HUDEP-2 (cell line): Measurements from ENCODE around the gene TNXB.
"Not testable (repeated sequence)": the region's sequence is repeated elsewhere in the genome, so short reads cannot be mapped to it uniquely, and the experiment has no call there.

Source experiments
- DNase-seq, 76 experiments: peaks; one replicate each; lab custom pipeline; 2025; ENCODE audit not compliant: unreplicated experiment in 76 of 76; lab: John Stamatoyannopoulos, UW

Gene TNXB

GRCh38 chr6:32113386-32114352 lies 4.5 kb upstream of the TNXB start:
- peak in 11 of 76 experiments; percentile 9 to 49 (median 23) for DNase-seq

GRCh38 chr6:32112431-32112980 lies 3.4 kb upstream of the TNXB start:
- no peak for DNase-seq

- no peak for DNase-seq
These were observed 2.4 kb upstream of the TNXB start for GRCh38 chr6:32111424-32112066.

- peak in 3 of 76 experiments; percentile 16 to 44 (median 29) for DNase-seq
These were observed 1.5 kb upstream of the TNXB start for GRCh38 chr6:32110632-32111031.

- peak in 1 of 76 experiments; percentile 45 for DNase-seq
These were observed 625 bp upstream of the TNXB start for GRCh38 chr6:32109765-32110160.

- DNase-seq, result no peak
These were observed 418 bp downstream of the TNXB start for GRCh38 chr6:32108727-32109113.

DNA sequence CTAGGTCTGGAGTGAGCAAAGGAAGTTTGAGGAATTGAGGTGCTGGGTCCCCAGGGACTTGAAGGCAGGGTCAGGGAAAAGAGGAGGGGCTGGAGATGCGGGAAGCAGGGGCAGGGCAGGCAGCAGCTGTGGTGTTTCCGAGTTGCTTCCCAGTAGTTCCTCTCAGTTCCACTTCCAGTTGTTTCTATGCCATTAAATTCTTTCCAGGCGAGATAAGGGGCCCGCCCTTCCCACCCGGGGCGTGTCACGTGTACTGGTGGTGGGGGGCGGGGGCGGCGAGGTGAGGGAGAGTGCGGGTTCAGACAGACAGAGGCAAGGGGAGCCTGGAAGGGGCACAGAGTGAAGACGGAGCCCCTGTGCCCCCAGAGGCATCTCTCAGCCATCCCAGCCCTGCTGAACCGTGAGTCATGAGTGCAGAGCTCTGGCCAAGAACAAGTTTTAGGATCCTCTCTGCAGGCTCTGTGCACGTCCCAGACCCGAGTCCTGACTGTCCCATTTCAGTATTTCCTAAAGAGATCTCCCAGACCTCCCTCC lies 977 bp downstream of the TNXB start:
- DNase-seq, result peak in 37 of 76 experiments; percentile 14 to 69 (median 39)

DNA sequence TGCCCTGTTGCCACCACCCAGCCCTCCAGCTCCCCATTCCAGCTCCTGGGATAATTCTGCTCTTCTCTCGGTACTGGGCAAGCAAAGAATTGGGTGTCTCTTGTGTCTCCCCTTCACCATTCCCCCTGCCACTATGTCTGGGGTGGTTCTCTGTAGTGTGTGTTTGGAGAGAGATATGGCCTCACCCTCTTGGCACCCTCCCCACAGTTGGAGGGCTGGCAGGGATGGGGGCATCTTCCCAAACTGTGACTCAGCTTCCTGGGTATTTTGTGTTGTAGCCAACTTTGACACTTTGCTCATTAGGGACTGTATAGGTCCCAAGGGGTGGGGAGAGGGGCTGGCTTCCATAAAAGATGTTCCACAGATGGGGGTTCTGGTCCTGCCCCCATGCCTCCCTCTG lies 1.7 kb downstream of the TNXB start:
- peak in 68 of 76 experiments; percentile 7 to 91 (median 70) for DNase-seq

DNA sequence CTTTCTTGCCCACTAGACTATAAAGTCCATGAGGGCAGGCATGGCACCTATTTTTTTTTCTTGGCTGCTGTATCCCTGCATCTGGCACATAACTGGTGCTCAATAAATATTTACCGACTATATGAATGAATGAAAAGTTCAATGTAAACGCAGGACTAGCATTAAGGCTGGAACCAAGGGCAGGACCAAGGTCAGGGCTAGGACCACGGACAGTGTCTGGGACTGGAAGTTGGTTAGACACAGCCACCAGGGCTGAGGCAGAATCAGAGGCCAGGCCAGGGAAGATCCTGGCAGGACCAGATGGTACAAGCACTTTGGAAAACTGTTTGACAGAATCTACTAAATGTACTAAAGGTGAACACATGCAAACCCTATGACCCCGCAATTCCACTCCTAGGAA lies 3.7 kb downstream of the TNXB start:
- peak in 30 of 76 experiments; percentile 13 to 53 (median 30) for DNase-seq

DNA sequence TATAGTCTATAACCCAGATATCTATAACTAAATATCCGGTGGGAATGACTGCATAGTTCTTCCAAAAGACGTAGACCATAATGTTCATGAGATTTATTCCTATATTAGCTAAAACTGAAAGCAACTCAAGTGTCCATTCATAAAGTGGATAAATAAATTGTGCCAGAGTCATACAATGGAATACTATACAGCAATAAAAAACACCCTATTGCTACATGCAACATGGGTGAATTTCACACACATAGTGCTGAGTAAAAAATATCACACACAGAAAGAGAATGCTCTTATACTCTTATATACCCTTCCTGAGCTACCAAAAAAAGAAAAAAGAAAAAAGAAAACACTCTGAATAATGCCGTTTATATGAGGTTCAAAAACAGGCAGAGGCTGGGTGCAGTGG lies 6.9 kb downstream of the TNXB start:
- no peak for DNase-seq

DNA sequence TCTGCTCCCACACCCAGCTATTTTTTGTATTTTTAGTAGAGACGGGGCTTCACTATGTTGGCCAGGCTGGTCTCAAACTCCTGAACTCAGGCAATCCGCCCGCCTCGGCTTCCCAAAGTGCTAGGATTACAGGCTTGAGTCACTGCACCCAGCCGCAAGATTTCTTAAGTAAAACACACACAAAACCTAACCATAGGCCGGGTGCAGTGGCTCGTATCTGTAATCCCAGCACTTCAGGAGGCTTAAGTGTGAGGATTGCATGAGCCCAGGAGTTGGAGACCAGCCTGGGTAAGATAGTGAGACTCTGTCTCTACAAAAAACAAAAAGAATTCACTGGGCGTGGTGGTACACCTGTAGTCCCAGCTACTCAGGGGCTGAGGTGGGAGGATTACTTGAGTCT lies 8.9 kb downstream of the TNXB start:
- not testable (repeated sequence) for DNase-seq

GRCh38 chr6:32097364-32097763 lies 11.8 kb downstream of the TNXB start:
- no peak for DNase-seq

GRCh38 chr6:32096394-32097258 lies 12.5 kb downstream of the TNXB start:
- DNase-seq, result no peak

DNA sequence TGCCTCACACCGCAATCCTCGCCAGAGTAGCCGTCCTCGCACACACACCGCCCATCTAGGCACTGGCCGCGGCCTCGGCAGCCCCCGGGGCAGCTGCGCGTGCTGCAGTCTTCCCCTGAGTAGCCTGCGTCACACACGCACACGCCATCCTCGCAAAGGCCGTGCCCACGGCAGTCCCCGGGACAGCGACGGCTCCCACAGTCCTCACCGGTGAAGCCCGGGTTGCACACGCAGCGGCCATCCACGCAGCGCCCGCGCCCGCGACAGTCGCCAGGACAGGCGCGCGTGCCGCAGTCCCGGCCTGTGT lies 13.1 kb downstream of the TNXB start:
- DNase-seq, result no peak

GRCh38 chr6:32095338-32096086 lies 13.6 kb downstream of the TNXB start:
- no peak for DNase-seq

DNA sequence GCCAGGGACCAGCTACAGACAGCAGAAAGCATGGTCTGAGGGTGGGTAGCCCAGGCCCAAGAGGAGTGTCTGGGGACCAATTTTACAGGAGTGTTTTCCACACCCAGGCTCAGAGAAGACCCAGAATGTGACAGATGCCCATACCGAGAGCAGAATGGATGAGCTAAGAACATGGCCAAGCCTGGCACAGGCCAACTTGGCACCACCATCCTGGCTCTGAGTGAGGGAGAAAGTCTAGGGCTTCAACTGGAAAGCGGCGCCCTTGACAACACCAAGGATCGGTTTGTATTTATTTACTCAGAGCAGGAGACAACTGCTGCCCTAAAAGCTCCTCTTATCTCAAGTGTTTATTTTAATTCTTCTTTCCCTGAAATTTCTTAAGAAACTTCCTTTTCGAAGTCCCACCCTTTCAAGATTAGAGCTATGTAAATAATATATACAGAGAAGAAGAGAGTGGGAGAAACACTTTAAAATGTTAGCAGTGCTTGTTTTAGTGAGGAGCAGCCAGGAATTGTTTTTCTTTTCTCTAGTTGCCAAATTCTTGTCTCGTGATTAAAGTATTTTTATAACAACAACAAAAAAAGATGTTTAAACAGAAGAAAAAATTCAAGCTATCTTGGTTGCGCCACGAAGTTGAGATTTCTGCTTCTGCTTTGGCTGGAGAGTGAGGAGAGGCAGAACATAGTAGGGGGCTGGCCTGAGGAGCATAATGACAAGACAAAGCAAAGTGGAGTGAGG lies 16.2 kb downstream of the TNXB start:
- DNase-seq, result no peak

GRCh38 chr6:32089082-32089828 lies 19.9 kb downstream of the TNXB start:
- no peak for DNase-seq

DNA sequence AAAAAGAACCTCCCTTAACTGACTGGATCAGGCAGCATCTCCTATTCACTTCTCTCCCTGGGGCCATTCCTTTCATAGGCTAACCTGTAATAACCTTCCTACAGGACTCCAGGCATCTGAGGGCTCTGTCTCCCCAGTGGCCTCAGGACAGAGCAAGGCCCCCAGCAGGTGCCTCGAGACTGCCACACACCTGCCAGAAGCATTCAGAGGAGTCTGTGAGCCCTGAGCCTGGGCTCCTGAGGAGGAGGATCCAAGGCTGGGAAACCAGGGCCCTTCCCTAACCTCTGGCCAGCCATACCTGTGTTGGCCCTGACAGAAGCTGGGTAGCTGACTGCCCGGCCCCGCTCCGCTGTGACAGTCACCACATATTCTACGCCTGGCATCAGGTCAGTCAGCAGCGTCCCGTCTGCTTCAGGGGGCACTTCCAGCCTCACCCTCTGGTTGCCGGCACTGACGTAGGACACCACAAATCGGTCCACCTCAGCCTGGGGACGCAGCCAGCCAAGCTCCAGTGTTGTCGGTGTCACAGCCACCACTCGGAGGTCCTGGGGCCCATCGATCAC lies 20.6 kb downstream of the TNXB start:
- no peak for DNase-seq
